Liver (tissue), 3 donors: ENCODE results near the gene NAT10.

Source experiments
- CTCF ChIP-seq: fragments of 150-350 bp; IDR thresholded peaks from 2 replicates; pipeline ENCODE4 v1.5.1; 2017; ENCODE audit warnings: improper control_type of control experiment, low read depth, low read length; ENCODE audit not compliant: missing input control
- EGR1 ChIP-seq, 2 donors: IDR thresholded peaks; 2 replicates each; pipeline ENCODE4 v1.6.1; 2016 to 2018; ENCODE audit warnings: antibody characterized with exemption in 2 of 2, low read depth in 2 of 2
- FOXA1 ChIP-seq: IDR thresholded peaks from 2 replicates; pipeline ENCODE4 v1.6.1; 2016; ENCODE audit warnings: antibody characterized with exemption
- JUND ChIP-seq, 2 donors: IDR thresholded peaks; 2 replicates each; pipeline ENCODE4 v1.6.1; 2016; ENCODE audit warnings: antibody characterized with exemption in 2 of 2
- MAX ChIP-seq: IDR thresholded peaks from 2 replicates; pipeline ENCODE4 v1.6.1; 2016; ENCODE audit warnings: antibody characterized with exemption
- RAD21 ChIP-seq, 2 donors: IDR thresholded peaks; 2 replicates each; pipeline ENCODE4 v1.6.1; 2016; ENCODE audit warnings: antibody characterized with exemption in 2 of 2, mild to moderate bottlenecking in 2 of 2
- REST ChIP-seq: IDR thresholded peaks from 2 replicates; pipeline ENCODE4 v1.6.1; 2016; ENCODE audit warnings: antibody characterized with exemption, mild to moderate bottlenecking
- SP1 ChIP-seq: IDR thresholded peaks from 2 replicates; pipeline ENCODE4 v1.6.1; 2018; ENCODE audit warnings: antibody characterized with exemption, mild to moderate bottlenecking
- YY1 ChIP-seq: IDR thresholded peaks from 2 replicates; pipeline ENCODE4 v1.6.1; 2016; ENCODE audit warnings: antibody characterized with exemption, mild to moderate bottlenecking
- donor health status: healthy.
- donor health status: healthy.

DNA sequence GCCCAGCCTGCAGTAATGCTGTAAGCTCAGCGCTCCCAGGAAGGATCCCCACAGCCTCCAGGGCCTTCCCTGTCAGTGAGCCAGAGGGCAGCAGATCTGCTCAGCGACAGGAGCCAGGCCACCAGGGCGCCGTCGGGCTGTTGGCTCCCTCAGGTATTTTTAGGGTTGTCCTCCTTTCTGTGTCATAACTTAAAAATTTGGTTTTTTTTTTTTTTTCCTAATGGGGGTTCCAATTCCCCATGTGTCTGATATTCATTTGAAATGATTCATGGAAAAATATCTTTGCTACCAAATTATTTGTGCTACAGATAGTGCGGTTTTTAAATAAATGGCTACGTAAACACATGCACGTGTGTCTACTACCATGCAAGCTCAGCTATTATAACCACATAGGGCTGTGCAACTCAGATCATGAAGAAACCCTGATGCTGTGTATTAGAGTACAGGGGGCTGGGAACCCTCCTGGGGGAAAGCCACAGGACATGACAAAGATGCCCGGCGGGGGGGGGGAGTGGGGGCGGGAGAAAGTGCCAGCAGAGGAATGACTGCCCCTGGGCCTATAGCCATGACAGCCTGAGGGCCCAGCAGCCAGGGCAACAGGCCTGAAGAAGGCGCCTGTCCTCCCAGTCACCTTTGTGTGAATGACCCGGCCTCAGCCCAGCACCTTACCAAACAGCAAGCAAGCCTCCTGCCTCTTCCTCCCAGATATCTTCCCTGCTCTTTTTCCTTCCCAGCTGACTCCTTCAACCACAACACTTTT is 89.3 kb downstream of the NAT10 start:
- TF ChIP-seq CTCF (no peak), REST (no peak), MAX (no peak), EGR1 (IDR thresholded peaks at IDR 0.05; ENCODE audit: low read depth in 2 of 2) (no peak), RAD21 (IDR thresholded peaks at IDR 0.05) (no peak), JUND (IDR thresholded peaks at IDR 0.05) (no peak), YY1 (no peak), SP1 (no peak), FOXA1 (no peak)
